GM13976 (cell line): ENCODE data around the gene NHLRC4.

Experiments used
- DNase-seq: peaks from one replicate; pipeline ENCODE4 v3.0.0; 2012; ENCODE audit warnings: low spot score
- CTCF ChIP-seq: IDR thresholded peaks from 2 replicates; pipeline ENCODE4 v1.5.1; 2012; ENCODE audit warnings: borderline replicate concordance, mild to moderate bottlenecking; ENCODE audit not compliant: insufficient read depth; ENCODE audit errors: extremely low read depth, missing control alignments, control extremely low read depth
- in situ Hi-C: fragments of 300-500 bp; cut with MboI; formaldehyde crosslinking; loops from one replicate; pipeline ENCODE4 v1.12.0; 2022; ENCODE audit warnings: low sequenced_read_pairs, mixed read lengths, inconsistent platforms; ENCODE audit not compliant: unreplicated experiment

The NHLRC4 gene

GRCh38 chr16:530111-530817, 36.5 kb upstream of the NHLRC4 start:
- no peak for TF ChIP-seq CTCF
- DNase-seq, result no peak
- in situ Hi-C loops, result no loop called here

GRCh38 chr16:531494-532125, 35.2 kb upstream of the NHLRC4 start:
- in situ Hi-C loops, result no loop called here
- TF ChIP-seq CTCF, result no peak

GRCh38 chr16:533391-534123, 33.2 kb upstream of the NHLRC4 start:
- no peak for DNase-seq
- TF ChIP-seq CTCF, result no peak
- in situ Hi-C loops, result no loop called here

More at GRCh38 chr16:531494-532125, 35.2 kb upstream of the NHLRC4 start:
- DNase-seq, result no peak

- TF ChIP-seq CTCF, result no peak
- in situ Hi-C loops, result no loop called here
- no peak for DNase-seq
Measured at GRCh38 chr16:534135-534534, 32.7 kb upstream of the NHLRC4 start.

- no peak for TF ChIP-seq CTCF
- DNase-seq, result no peak
- in situ Hi-C loops, result no loop called here
Measured at GRCh38 chr16:534856-535445, 31.9 kb upstream of the NHLRC4 start.

GRCh38 chr16:535446-536405, 31.1 kb upstream of the NHLRC4 start:
- DNase-seq, result no peak
- TF ChIP-seq CTCF, result no peak
- in situ Hi-C loops, result no loop called here
